ENCODE results near the gene PPDPF.

DNA sequence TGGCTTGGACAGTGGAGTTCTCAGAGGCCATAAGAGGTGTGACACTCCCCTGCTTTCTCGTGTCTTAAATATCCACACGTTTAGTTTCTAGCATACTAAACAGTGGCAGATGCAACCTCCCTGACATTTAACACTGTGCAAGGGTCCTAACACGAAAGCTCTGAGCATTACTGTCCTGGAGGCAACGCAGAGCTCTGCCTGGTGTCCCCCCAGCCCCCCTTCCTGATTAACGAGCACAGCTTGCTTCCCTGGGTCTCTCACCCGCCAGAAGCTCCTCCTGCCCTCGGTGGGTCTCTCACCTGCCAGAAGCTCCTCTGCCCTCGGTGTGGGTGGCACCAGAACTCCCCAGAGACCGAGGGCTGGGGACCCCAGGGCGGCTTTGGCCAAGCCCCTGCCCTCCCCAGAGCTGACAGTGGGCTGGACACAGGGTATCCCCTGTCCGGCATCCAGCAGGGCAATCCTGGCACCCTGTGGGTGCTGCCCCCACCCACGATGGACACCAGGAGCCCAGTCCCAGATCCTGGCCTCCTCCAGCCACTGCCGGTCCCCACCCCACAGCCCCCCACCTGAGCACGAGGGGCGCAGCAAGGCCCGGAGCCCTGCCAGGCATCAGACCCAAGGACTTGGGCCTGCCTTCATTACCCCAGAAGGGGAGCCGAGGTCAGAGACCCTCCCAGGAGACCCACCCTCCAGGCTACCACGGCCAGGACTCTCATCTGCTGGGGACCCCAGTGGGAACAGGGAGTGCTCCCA, 35.7 kb upstream of the PPDPF start:
- TF ChIP-seq, protein P1, sequence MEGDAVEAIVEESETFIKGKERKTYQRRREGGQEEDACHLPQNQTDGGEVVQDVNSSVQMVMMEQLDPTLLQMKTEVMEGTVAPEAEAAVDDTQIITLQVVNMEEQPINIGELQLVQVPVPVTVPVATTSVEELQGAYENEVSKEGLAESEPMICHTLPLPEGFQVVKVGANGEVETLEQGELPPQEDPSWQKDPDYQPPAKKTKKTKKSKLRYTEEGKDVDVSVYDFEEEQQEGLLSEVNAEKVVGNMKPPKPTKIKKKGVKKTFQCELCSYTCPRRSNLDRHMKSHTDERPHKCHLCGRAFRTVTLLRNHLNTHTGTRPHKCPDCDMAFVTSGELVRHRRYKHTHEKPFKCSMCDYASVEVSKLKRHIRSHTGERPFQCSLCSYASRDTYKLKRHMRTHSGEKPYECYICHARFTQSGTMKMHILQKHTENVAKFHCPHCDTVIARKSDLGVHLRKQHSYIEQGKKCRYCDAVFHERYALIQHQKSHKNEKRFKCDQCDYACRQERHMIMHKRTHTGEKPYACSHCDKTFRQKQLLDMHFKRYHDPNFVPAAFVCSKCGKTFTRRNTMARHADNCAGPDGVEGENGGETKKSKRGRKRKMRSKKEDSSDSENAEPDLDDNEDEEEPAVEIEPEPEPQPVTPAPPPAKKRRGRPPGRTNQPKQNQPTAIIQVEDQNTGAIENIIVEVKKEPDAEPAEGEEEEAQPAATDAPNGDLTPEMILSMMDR (IDR thresholded peaks at IDR 0.05; ENCODE audit: low read length): no peak
- no peak for TF ChIP-seq EZH2 (optimal IDR thresholded peaks at IDR 0.05; ENCODE audit: low read depth, low read length)
- TF ChIP-seq EZH2phosphoT487 (IDR thresholded peaks at IDR 0.05; ENCODE audit: low read length): no peak

All from MM.1S (cell line).